HepG2 (cell line): ENCODE measurements around the gene BFSP1. TPM values are rescaled to one million over a fixed set of nuclear protein-coding genes. Genes with fewer than 3 reads are reported as not detected.

ENCODE experiments used
- ATAC-seq: fragments of 200-7000 bp; cut with Tn5 transposase; 3 replicates; pipeline ENCODE4 v1.9.1; 2020; ENCODE audit warnings: mild to moderate bottlenecking, moderate library complexity
- BruUV-seq: library from RNA; stranded (reverse); fragments of 400-500 nt; replicated peaks from 2 replicates; lab custom pipeline; 2021; lab: Mats Ljungman, UMichigan
- CTCF ChIA-PET: fragments of 300-600 bp; formaldehyde crosslinking; extraction: SDS; loops from one replicate; lab custom pipeline; 2021; ENCODE audit warnings: low total read pairs, inconsistent platforms, low intra/inter-chr PET ratio; lab: Yijun Ruan, JAX
- POLR2A ChIA-PET: fragments of 350-600 bp; sonication (Branson Sonifier 250); formaldehyde crosslinking; loops from one replicate; lab custom pipeline; 2020; ENCODE audit warnings: antibody characterized with exemption, inconsistent platforms; lab: Yijun Ruan, JAX
- DNase-seq: peaks from one replicate; pipeline ENCODE4 v3.0.0-alpha.2; 2015; ENCODE audit warnings: low spot score
- FAIRE-seq: peaks from 3 replicates; lab custom pipeline; 2011; peaks lifted over from hg19 to GRCh38; lab: Jason Lieb, UNC
- H2AFZ ChIP-seq: one replicate; pipeline ENCODE4 v1.6.1; 2011; ENCODE audit warnings: low read length, inconsistent platforms
- H3K27ac ChIP-seq: fragments of 300-600 bp; 3 replicates; pipeline ENCODE4 v1.8.0; 2011; ENCODE audit warnings: mixed run types, mild to moderate bottlenecking, mixed read lengths, low read length, inconsistent platforms; ENCODE audit not compliant: insufficient read depth; ENCODE audit errors: extremely low read length
- H3K27me3 ChIP-seq, 2 experiments: fragments of 200-600 bp in 1 of 2; 2 replicates in 1 of 2; 3 replicates in 1 of 2; pipeline versions ENCODE4 v1.6.0 to v1.8.0; 2011; ENCODE audit warnings: low read length in 2 of 2, mild to moderate bottlenecking in 2 of 2, moderate library complexity in 2 of 2, inconsistent platforms in 1 of 2; ENCODE audit not compliant: insufficient read depth in 2 of 2, control insufficient read depth in 1 of 2
- H3K36me3 ChIP-seq, 2 experiments: fragments of 200-600 bp in 1 of 2; replicated peaks in 1 of 2; 2 replicates in 1 of 2; 3 replicates in 1 of 2; pipeline versions ENCODE4 v1.5.1 to v1.8.0; 2011; ENCODE audit warnings: low read length in 2 of 2, inconsistent platforms in 1 of 2; ENCODE audit not compliant: insufficient read depth in 2 of 2, control insufficient read depth in 1 of 2
- H3K4me1 ChIP-seq: 2 replicates; pipeline ENCODE4 v1.5.1; 2012; ENCODE audit warnings: low read length, inconsistent platforms; ENCODE audit not compliant: insufficient read depth
- H3K4me2 ChIP-seq: 2 replicates; pipeline ENCODE4 v1.6.0; 2011; ENCODE audit warnings: low read depth, low read length, inconsistent platforms
- H3K4me3 ChIP-seq, 3 experiments: fragments of 200-600 bp in 1 of 3; sonication (generic), shearing (Covaris generic) in 1 of 3; replicated peaks in 1 of 3; 2 replicates each; pipeline ENCODE4 v1.5.1; 2011 to 2016; ENCODE audit warnings: low read length in 3 of 3, inconsistent platforms in 2 of 3, low read depth in 2 of 3, mild to moderate bottlenecking in 2 of 3, control low read depth in 1 of 3, mixed read lengths in 1 of 3; ENCODE audit not compliant: insufficient read depth in 1 of 3
- H3K79me2 ChIP-seq: one replicate; pipeline ENCODE4 v1.6.1; 2011; ENCODE audit warnings: low read length, inconsistent platforms; ENCODE audit not compliant: insufficient read depth
- H3K9ac ChIP-seq: 2 replicates; pipeline ENCODE4 v1.6.0; 2011; ENCODE audit warnings: mild to moderate bottlenecking, low read depth, low read length, inconsistent platforms; ENCODE audit not compliant: insufficient read depth
- H3K9me3 ChIP-seq: 2 replicates; pipeline ENCODE4 v1.5.1; 2012; ENCODE audit warnings: mild to moderate bottlenecking, low read length
- H4K20me1 ChIP-seq: 2 replicates; pipeline ENCODE4 v1.6.0; 2011; ENCODE audit warnings: inconsistent platforms, mild to moderate bottlenecking, low read length, moderate library complexity; ENCODE audit not compliant: insufficient read depth
- ISL2 ChIP-seq: sonication (generic); formaldehyde crosslinking; IDR thresholded peaks from 2 replicates; pipeline ENCODE4 v1.5.0; 2020; ENCODE audit warnings: missing genetic modification reagents
- NPAS2 ChIP-seq: sonication (generic); formaldehyde crosslinking; IDR thresholded peaks from 2 replicates; pipeline ENCODE4 v1.8.0; 2022; ENCODE audit warnings: mild to moderate bottlenecking, missing genetic modification reagents, borderline replicate concordance
- YEATS4 ChIP-seq: sonication (generic); formaldehyde crosslinking; IDR thresholded peaks from 2 replicates; pipeline ENCODE4 v1.4.0; 2020; ENCODE audit warnings: missing genetic modification reagents, borderline replicate concordance
- ZNF564 ChIP-seq: sonication (generic); formaldehyde crosslinking; IDR thresholded peaks from 2 replicates; pipeline ENCODE4 v1.8.1; 2023; ENCODE audit warnings: mild to moderate bottlenecking, missing genetic modification reagents
- WGBS: methylation state at CpG from one replicate; pipeline ENCODE4 v1.1.6; 2017; ENCODE audit warnings: low lambda C conversion rate; 5-methylcytosine and 5-hydroxymethylcytosine counted together
- in situ Hi-C: cut with HindIII; loops from 2 replicates; pipeline ENCODE4 v1.10.0; 2017; ENCODE audit warnings: low pct_unique_long_range_greater_than_20kb; ENCODE audit not compliant: extremely low pct_ligation_motif_present
- intact Hi-C: fragments of 100-400 bp; cut with micrococcal nuclease; formaldehyde crosslinking; loops from one replicate; pipeline ENCODE4 v1.10.0; 2022; ENCODE audit not compliant: unreplicated experiment
- polyA plus RNA-seq, 8 experiments: library from polyadenylated mRNA; depleted of rRNA in 3 of 8; stranded (reverse) in 7 of 8; unstranded in 1 of 8; fragments of >200 nt; fragmentation: Illumina TruSeq in 4 of 8; extraction: Trizol in 4 of 8; gene quantifications; 2 replicates each; pipeline versions ENCODE4 v1.2.1 to v1.2.3, GENCODE V29; 2011 to 2016; ENCODE audit warnings: low read depth in 4 of 8, missing spikeins in 1 of 8, mixed read lengths in 1 of 8; ENCODE audit not compliant: insufficient read depth in 1 of 8
- total RNA-seq, 5 experiments: library from RNA; depleted of rRNA; stranded (reverse); fragments of >200 nt; fragmentation: Illumina TruSeq; extraction: Trizol; gene quantifications; 2 replicates each; pipeline ENCODE4 v1.2.3, GENCODE V29; 2016; ENCODE audit warnings: low read depth in 1 of 5

BFSP1 gene
- total and polyA plus RNA-seq, 2 of the 13 experiments (the other 11 are each of a cell fraction or from before 2014, with no cell fraction given) = 0.22 to 0.26 TPM

DNA sequence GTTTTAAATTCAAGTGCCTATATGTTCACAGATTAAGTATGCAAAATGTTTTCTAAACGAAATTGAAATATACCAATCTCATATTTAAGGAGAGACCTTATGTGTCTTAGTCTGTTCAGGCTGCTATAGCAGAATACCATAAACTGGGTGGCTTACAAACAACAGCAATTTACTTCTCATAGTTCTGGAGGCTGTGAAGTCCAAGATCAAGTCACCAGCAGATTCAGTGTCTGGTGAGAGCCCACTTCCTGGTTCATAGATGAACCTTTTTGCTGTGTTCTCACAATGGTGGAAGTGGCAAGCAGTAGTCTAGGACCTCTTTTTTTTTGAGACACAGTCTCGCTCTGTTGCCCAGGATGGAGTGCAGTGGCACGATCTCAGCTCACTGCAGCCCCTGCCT lies 35.2 kb upstream of the BFSP1 start:
- POLR2A ChIA-PET = interaction anchor here (0.7 kb wide), 1 partner anchor 20 kb away, joined by 3 read pairs; no protein-coding TSS in a partner anchor
- FAIRE-seq (no peak), DNase-seq (no peak), ATAC-seq (no peak)
- H2AFZ ChIP-seq = no peak overlapping the region
- H4K20me1 ChIP-seq = peaks cover 4% of the 10 kb centered on the region; the same call in 1 of the 2 replicates
- TF ChIP-seq NPAS2 (CRISPR knock-in tag) (no peak), ZNF564 (CRISPR knock-in tag) (peak; percentile 99)
- H3K9me3 ChIP-seq = no peaks in the 10 kb centered on the region
- intact Hi-C loops (no loop called here), in situ Hi-C loops (no loop called here)
- BruUV-seq = no TSS peak
- CTCF ChIA-PET = no interaction called here
- no peaks in the 10 kb centered on the region; a peak in 1 of 5 replicates for H3K27me3 ChIP-seq
- H3K4me1 ChIP-seq = peaks cover 28% of the 10 kb centered on the region
- WGBS = 62% methylated on average over 3 of the region's 3 CpGs
- no peak overlapping the region for H3K9ac ChIP-seq
- H3K27ac ChIP-seq = no peak overlapping the region
- no peaks in the 10 kb centered on the region for H3K36me3 ChIP-seq
- peaks cover 9% of the 10 kb centered on the region for H3K79me2 ChIP-seq
- H3K4me3 ChIP-seq = no peak overlapping the region
- H3K4me2 ChIP-seq = no peak overlapping the region

GRCh38 chr20:17565169-17565845 lies 34.1 kb upstream of the BFSP1 start:
- Histone ChIP-seq H3K27me3 (no peaks in the 10 kb centered on the region), H3K4me1 (peaks cover 21% of the 10 kb centered on the region), H3K9ac (no peak overlapping the region), H3K9me3 (no peaks in the 10 kb centered on the region), H2AFZ (no peak overlapping the region), H3K4me3 (no peak overlapping the region), H3K36me3 (no peaks in the 10 kb centered on the region), H4K20me1 (no peaks in the 10 kb centered on the region), H3K79me2 (no peaks in the 10 kb centered on the region), H3K27ac (no peak overlapping the region), H3K4me2 (no peak overlapping the region)
- CTCF ChIA-PET = no interaction called here
- intact Hi-C loops = no loop called here
- in situ Hi-C loops = no loop called here
- no peak for ATAC-seq
- FAIRE-seq = no peak
- POLR2A ChIA-PET = no interaction called here
- WGBS = 51% methylated on average over 4 of the region's 4 CpGs
- no TSS peak for BruUV-seq
- TF ChIP-seq ISL2 (CRISPR knock-in tag) (no peak), YEATS4 (no peak)
- DNase-seq = no peak
